Neuronal stem cell (in vitro differentiated cells): ENCODE measurements around the gene COLEC12.

Source experiments
- DNase-seq: peaks from one replicate; pipeline ENCODE4 v3.0.0-alpha.2; 2013; ENCODE audit warnings: low spot score
- H2AFZ ChIP-seq: one replicate; pipeline ENCODE4 v1.6.1; 2013; ENCODE audit warnings: mild to moderate bottlenecking, low read length, inconsistent platforms
- H2AK5ac ChIP-seq: 2 replicates; pipeline ENCODE4 v1.6.1; 2013; ENCODE audit warnings: low read depth, mild to moderate bottlenecking, inconsistent platforms, low read length, moderate library complexity, mixed read lengths
- H2BK120ac ChIP-seq: 2 replicates; pipeline ENCODE4 v1.6.1; 2013; ENCODE audit warnings: low read depth, mild to moderate bottlenecking, inconsistent platforms, low read length, moderate library complexity, mixed read lengths
- H2BK12ac ChIP-seq: one replicate; pipeline ENCODE4 v1.6.1; 2013; ENCODE audit warnings: low read length, inconsistent platforms
- H2BK15ac ChIP-seq: 2 replicates; pipeline ENCODE4 v1.6.1; 2013; ENCODE audit warnings: mild to moderate bottlenecking, low read length, inconsistent platforms, mixed read lengths
- H2BK5ac ChIP-seq: one replicate; pipeline ENCODE4 v1.6.1; 2013; ENCODE audit warnings: inconsistent platforms, mild to moderate bottlenecking, low read length, moderate library complexity
- H3K14ac ChIP-seq: one replicate; pipeline ENCODE4 v1.6.1; 2013; ENCODE audit warnings: low read length, inconsistent platforms
- H3K18ac ChIP-seq: 2 replicates; pipeline ENCODE4 v1.6.1; 2013; ENCODE audit warnings: low read length, inconsistent platforms
- H3K23ac ChIP-seq: 2 replicates; pipeline ENCODE4 v1.6.1; 2013; ENCODE audit warnings: low read depth, mild to moderate bottlenecking, mixed read lengths, low read length, inconsistent platforms; ENCODE audit not compliant: poor library complexity
- H3K27ac ChIP-seq: replicated peaks from 3 replicates; pipeline ENCODE4 v1.5.1; 2013; ENCODE audit warnings: low read length, inconsistent platforms
- H3K27me3 ChIP-seq, 3 experiments: 2 replicates each; pipeline ENCODE4 v1.6.1; 2013; ENCODE audit warnings: low read length in 3 of 3, mild to moderate bottlenecking in 2 of 3, inconsistent platforms in 1 of 3, low read depth in 1 of 3, mixed read lengths in 1 of 3, moderate library complexity in 1 of 3; ENCODE audit not compliant: control insufficient read depth in 3 of 3, insufficient read depth in 3 of 3
- H3K36me3 ChIP-seq, 2 donors: replicated peaks in 1 of 2; 2 replicates each; pipeline ENCODE4 v1.6.1; 2013; ENCODE audit warnings: low read length in 2 of 2; ENCODE audit not compliant: control insufficient read depth in 2 of 2, insufficient read depth in 2 of 2
- H3K4ac ChIP-seq: 2 replicates; pipeline ENCODE4 v1.6.1; 2013; ENCODE audit warnings: inconsistent platforms, mild to moderate bottlenecking, low read length, moderate library complexity
- H3K4me1 ChIP-seq, 2 donors: 1 replicate in 1 of 2; 2 replicates in 1 of 2; pipeline ENCODE4 v1.6.1; 2013; ENCODE audit warnings: low read length in 2 of 2, low read depth in 1 of 2; ENCODE audit not compliant: control insufficient read depth in 2 of 2, insufficient read depth in 1 of 2
- H3K4me2 ChIP-seq: one replicate; pipeline ENCODE4 v1.6.1; 2013; ENCODE audit warnings: mild to moderate bottlenecking, low read length, inconsistent platforms; ENCODE audit not compliant: insufficient read depth, poor library complexity, severe bottlenecking
- H3K4me3 ChIP-seq, 2 donors: 2 replicates each; pipeline ENCODE4 v1.5.1; 2013; ENCODE audit warnings: low read length in 2 of 2, mild to moderate bottlenecking in 2 of 2, inconsistent platforms in 1 of 2, moderate library complexity in 1 of 2
- H3K79me1 ChIP-seq: one replicate; pipeline ENCODE4 v1.6.1; 2013; ENCODE audit warnings: low read depth, mild to moderate bottlenecking, inconsistent platforms, low read length, moderate library complexity
- H3K9ac ChIP-seq: one replicate; pipeline ENCODE4 v1.6.1; 2013; ENCODE audit warnings: mild to moderate bottlenecking, low read depth, low read length, inconsistent platforms; ENCODE audit not compliant: poor library complexity
- H3K9me3 ChIP-seq, 2 donors: replicated peaks in 1 of 2; 2 replicates each; pipeline versions ENCODE3 to v1.6.1; 2013; ENCODE audit warnings: low read length in 2 of 2, mild to moderate bottlenecking in 2 of 2, inconsistent platforms in 1 of 2, low read depth in 1 of 2, mixed read lengths in 1 of 2, moderate library complexity in 1 of 2; ENCODE audit not compliant: control insufficient read depth in 2 of 2, insufficient read depth in 1 of 2
- H4K8ac ChIP-seq: one replicate; pipeline ENCODE4 v1.6.1; 2013; ENCODE audit warnings: low read depth, mild to moderate bottlenecking, inconsistent platforms, low read length, moderate library complexity
- H4K91ac ChIP-seq: one replicate; pipeline ENCODE4 v1.6.1; 2013; ENCODE audit warnings: low read length, low read depth, mild to moderate bottlenecking, inconsistent platforms; ENCODE audit not compliant: poor library complexity
- WGBS, 2 donors: extraction: QIAGEN DNeasy Blood & Tissue Kit; methylation state at CpG; one replicate each; pipeline ENCODE4 v1.1.7; 2013; ENCODE audit warnings: missing lambda C conversion rate in 2 of 2, mixed read lengths in 1 of 2; ENCODE audit not compliant: insufficient read length in 2 of 2, insufficient replicate concordance in 1 of 2; ENCODE audit errors: extremely low coverage in 2 of 2; 5-methylcytosine and 5-hydroxymethylcytosine counted together

The COLEC12 gene

GRCh38 chr18:474416-474815 is 26.1 kb downstream of the COLEC12 start:
- no peak overlapping the region for H2AK5ac ChIP-seq
- no peak overlapping the region for H2BK12ac ChIP-seq
- no peaks in the 10 kb centered on the region for H3K79me1 ChIP-seq
- no CpG with 5 or more reads among the region's 4 CpGs for WGBS, 2 donors
- H3K27me3 ChIP-seq = no peaks in the 10 kb centered on the region
- H3K27ac ChIP-seq = no peak overlapping the region
- no peak overlapping the region for H3K4ac ChIP-seq
- H2BK5ac ChIP-seq = no peak overlapping the region
- H2BK15ac ChIP-seq = no peak overlapping the region
- peaks cover 0 to 5% of the 10 kb centered on the region in 2 donors for H3K4me1 ChIP-seq
- no peak overlapping the region for H3K9ac ChIP-seq
- H3K23ac ChIP-seq = no peak overlapping the region
- no peak overlapping the region for H3K4me2 ChIP-seq
- H3K36me3 ChIP-seq = no peaks in the 10 kb centered on the region
- H3K18ac ChIP-seq = no peak overlapping the region
- no peak for DNase-seq
- no peak overlapping the region for H2BK120ac ChIP-seq
- no peak overlapping the region for H4K91ac ChIP-seq
- no peak overlapping the region for H3K14ac ChIP-seq
- H3K9me3 ChIP-seq = no peaks in the 10 kb centered on the region
- no peak overlapping the region for H4K8ac ChIP-seq
- no peak overlapping the region for H2AFZ ChIP-seq
- no peak overlapping the region for H3K4me3 ChIP-seq

GRCh38 chr18:473802-474201 is 26.7 kb downstream of the COLEC12 start:
- peaks cover 0 to 5% of the 10 kb centered on the region in 2 donors for H3K4me1 ChIP-seq
- H2BK12ac ChIP-seq = no peak overlapping the region
- H3K4me2 ChIP-seq = no peak overlapping the region
- H3K14ac ChIP-seq = no peak overlapping the region
- no peak overlapping the region for H3K4ac ChIP-seq
- H3K27me3 ChIP-seq = no peaks in the 10 kb centered on the region
- no peak overlapping the region for H2BK15ac ChIP-seq
- no peak for DNase-seq
- no peak overlapping the region for H2BK120ac ChIP-seq
- no peak overlapping the region for H2AK5ac ChIP-seq
- no peaks in the 10 kb centered on the region for H3K36me3 ChIP-seq
- no peaks in the 10 kb centered on the region for H3K9me3 ChIP-seq
- no peak overlapping the region for H4K91ac ChIP-seq
- no peak overlapping the region for H3K27ac ChIP-seq
- no peak overlapping the region for H2BK5ac ChIP-seq
- no peak overlapping the region for H3K9ac ChIP-seq
- no peak overlapping the region for H3K4me3 ChIP-seq
- WGBS, 2 donors = no CpG with 5 or more reads among the region's 1 CpG
- H3K79me1 ChIP-seq = no peaks in the 10 kb centered on the region
- H3K18ac ChIP-seq = no peak overlapping the region
- no peak overlapping the region for H4K8ac ChIP-seq
- H2AFZ ChIP-seq = no peak overlapping the region
- no peak overlapping the region for H3K23ac ChIP-seq

- Histone ChIP-seq H4K8ac (no peak overlapping the region), H2BK12ac (no peak overlapping the region), H3K27ac (no peak overlapping the region), H3K9ac (no peak overlapping the region), H4K91ac (no peak overlapping the region), H3K36me3 (no peaks in the 10 kb centered on the region), H3K9me3 (no peaks in the 10 kb centered on the region), H3K4me1 (peaks cover 0 to 5% of the 10 kb centered on the region in 2 donors), H2AK5ac (no peak overlapping the region), H3K27me3 (peaks cover 0 to 2% (median 0%) of the 10 kb centered on the region in 3 experiments), H3K4me2 (no peak overlapping the region), H2AFZ (no peak overlapping the region), H3K4ac (no peak overlapping the region), H3K79me1 (no peaks in the 10 kb centered on the region), H2BK120ac (no peak overlapping the region), H3K23ac (no peak overlapping the region), H3K18ac (no peak overlapping the region), H2BK15ac (no peak overlapping the region), H3K14ac (no peak overlapping the region), H3K4me3 (no peak overlapping the region), H2BK5ac (no peak overlapping the region)
- DNase-seq = no peak
- no CpG with 5 or more reads among the region's 3 CpGs for WGBS, 2 donors
Observed at GRCh38 chr18:471716-472115, 28.8 kb downstream of the COLEC12 start.

- Histone ChIP-seq H2BK15ac (no peak overlapping the region), H3K9ac (no peak overlapping the region), H2AFZ (no peak overlapping the region), H3K4ac (no peak overlapping the region), H4K8ac (no peak overlapping the region), H3K4me3 (no peak overlapping the region), H2BK5ac (no peak overlapping the region), H3K4me1 (peaks cover 0 to 2% of the 10 kb centered on the region in 2 donors), H3K18ac (no peak overlapping the region), H3K9me3 (no peaks in the 10 kb centered on the region), H3K23ac (no peak overlapping the region), H3K36me3 (no peaks in the 10 kb centered on the region), H3K27me3 (peaks cover 0 to 2% (median 0%) of the 10 kb centered on the region in 3 experiments), H2BK120ac (no peak overlapping the region), H2BK12ac (no peak overlapping the region), H2AK5ac (no peak overlapping the region), H3K4me2 (no peak overlapping the region), H3K27ac (no peak overlapping the region), H3K79me1 (no peaks in the 10 kb centered on the region), H3K14ac (no peak overlapping the region), H4K91ac (no peak overlapping the region)
- no peak for DNase-seq
- WGBS, 2 donors = no CpG with 5 or more reads among the region's 5 CpGs
Observed at GRCh38 chr18:470661-471501, 29.6 kb downstream of the COLEC12 start.
